Measurements from ENCODE around the gene SPR. TPM values are rescaled to one million over a fixed set of nuclear protein-coding genes. Genes with fewer than 3 reads are reported as not detected.
A peak's percentile ranks its signal among the peaks of the same experiment; 100 is the strongest.

Gene SPR
- total and polyA plus RNA-seq, 2 of the 13 experiments (the other 11 are each of a cell fraction or from before 2014, with no cell fraction given), result 34.0 to 96.0 TPM

- TF ChIP-seq ARNT2 (CRISPR knock-in tag; IDR thresholded peaks at IDR 0.05; ENCODE audit: low read depth) (no peak), KLF13 (CRISPR knock-in tag; IDR thresholded peaks at IDR 0.05) (no peak), SIN3B (IDR thresholded peaks at IDR 0.05; ENCODE audit: low read length) (no peak), GLMP (CRISPR knock-in tag; IDR thresholded peaks at IDR 0.05; ENCODE audit: borderline replicate concordance) (no peak), ZNF569 (CRISPR knock-in tag; IDR thresholded peaks at IDR 0.05; ENCODE audit: borderline replicate concordance) (no peak), ZNF644 (CRISPR knock-in tag; IDR thresholded peaks at IDR 0.05; ENCODE audit: low read depth) (peak; percentile 39; the same call in 1 of the 2 replicates), ATF5 (CRISPR knock-in tag; IDR thresholded peaks at IDR 0.05; ENCODE audit: low read depth) (no peak), HNRNPUL1 (IDR thresholded peaks at IDR 0.05; ENCODE audit: low read depth, low read length) (no peak), CAMTA2 (CRISPR knock-in tag; IDR thresholded peaks at IDR 0.05; ENCODE audit: borderline replicate concordance) (no peak), ZNF34 (CRISPR knock-in tag; IDR thresholded peaks at IDR 0.05; ENCODE audit: borderline replicate concordance) (no peak), PHF21A (CRISPR knock-in tag; IDR thresholded peaks at IDR 0.05) (no peak), ZNF564 (CRISPR knock-in tag; IDR thresholded peaks at IDR 0.05) (no peak)
- TF ChIP-seq, protein P1, sequence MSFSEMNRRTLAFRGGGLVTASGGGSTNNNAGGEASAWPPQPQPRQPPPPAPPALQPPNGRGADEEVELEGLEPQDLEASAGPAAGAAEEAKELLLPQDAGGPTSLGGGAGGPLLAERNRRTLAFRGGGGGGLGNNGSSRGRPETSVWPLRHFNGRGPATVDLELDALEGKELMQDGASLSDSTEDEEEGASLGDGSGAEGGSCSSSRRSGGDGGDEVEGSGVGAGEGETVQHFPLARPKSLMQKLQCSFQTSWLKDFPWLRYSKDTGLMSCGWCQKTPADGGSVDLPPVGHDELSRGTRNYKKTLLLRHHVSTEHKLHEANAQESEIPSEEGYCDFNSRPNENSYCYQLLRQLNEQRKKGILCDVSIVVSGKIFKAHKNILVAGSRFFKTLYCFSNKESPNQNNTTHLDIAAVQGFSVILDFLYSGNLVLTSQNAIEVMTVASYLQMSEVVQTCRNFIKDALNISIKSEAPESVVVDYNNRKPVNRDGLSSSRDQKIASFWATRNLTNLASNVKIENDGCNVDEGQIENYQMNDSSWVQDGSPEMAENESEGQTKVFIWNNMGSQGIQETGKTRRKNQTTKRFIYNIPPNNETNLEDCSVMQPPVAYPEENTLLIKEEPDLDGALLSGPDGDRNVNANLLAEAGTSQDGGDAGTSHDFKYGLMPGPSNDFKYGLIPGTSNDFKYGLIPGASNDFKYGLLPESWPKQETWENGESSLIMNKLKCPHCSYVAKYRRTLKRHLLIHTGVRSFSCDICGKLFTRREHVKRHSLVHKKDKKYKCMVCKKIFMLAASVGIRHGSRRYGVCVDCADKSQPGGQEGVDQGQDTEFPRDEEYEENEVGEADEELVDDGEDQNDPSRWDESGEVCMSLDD (CRISPR knock-in tag; IDR thresholded peaks at IDR 0.05; ENCODE audit: borderline replicate concordance), result 0 out of 2 replicates have a peak, but pooled peaks have one; percentile 43
- TF ChIP-seq, protein P2, sequence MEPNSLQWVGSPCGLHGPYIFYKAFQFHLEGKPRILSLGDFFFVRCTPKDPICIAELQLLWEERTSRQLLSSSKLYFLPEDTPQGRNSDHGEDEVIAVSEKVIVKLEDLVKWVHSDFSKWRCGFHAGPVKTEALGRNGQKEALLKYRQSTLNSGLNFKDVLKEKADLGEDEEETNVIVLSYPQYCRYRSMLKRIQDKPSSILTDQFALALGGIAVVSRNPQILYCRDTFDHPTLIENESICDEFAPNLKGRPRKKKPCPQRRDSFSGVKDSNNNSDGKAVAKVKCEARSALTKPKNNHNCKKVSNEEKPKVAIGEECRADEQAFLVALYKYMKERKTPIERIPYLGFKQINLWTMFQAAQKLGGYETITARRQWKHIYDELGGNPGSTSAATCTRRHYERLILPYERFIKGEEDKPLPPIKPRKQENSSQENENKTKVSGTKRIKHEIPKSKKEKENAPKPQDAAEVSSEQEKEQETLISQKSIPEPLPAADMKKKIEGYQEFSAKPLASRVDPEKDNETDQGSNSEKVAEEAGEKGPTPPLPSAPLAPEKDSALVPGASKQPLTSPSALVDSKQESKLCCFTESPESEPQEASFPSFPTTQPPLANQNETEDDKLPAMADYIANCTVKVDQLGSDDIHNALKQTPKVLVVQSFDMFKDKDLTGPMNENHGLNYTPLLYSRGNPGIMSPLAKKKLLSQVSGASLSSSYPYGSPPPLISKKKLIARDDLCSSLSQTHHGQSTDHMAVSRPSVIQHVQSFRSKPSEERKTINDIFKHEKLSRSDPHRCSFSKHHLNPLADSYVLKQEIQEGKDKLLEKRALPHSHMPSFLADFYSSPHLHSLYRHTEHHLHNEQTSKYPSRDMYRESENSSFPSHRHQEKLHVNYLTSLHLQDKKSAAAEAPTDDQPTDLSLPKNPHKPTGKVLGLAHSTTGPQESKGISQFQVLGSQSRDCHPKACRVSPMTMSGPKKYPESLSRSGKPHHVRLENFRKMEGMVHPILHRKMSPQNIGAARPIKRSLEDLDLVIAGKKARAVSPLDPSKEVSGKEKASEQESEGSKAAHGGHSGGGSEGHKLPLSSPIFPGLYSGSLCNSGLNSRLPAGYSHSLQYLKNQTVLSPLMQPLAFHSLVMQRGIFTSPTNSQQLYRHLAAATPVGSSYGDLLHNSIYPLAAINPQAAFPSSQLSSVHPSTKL (CRISPR knock-in tag; IDR thresholded peaks at IDR 0.05), result no peak; the same call in 1 of the 2 replicates
- TF ChIP-seq, protein P3, sequence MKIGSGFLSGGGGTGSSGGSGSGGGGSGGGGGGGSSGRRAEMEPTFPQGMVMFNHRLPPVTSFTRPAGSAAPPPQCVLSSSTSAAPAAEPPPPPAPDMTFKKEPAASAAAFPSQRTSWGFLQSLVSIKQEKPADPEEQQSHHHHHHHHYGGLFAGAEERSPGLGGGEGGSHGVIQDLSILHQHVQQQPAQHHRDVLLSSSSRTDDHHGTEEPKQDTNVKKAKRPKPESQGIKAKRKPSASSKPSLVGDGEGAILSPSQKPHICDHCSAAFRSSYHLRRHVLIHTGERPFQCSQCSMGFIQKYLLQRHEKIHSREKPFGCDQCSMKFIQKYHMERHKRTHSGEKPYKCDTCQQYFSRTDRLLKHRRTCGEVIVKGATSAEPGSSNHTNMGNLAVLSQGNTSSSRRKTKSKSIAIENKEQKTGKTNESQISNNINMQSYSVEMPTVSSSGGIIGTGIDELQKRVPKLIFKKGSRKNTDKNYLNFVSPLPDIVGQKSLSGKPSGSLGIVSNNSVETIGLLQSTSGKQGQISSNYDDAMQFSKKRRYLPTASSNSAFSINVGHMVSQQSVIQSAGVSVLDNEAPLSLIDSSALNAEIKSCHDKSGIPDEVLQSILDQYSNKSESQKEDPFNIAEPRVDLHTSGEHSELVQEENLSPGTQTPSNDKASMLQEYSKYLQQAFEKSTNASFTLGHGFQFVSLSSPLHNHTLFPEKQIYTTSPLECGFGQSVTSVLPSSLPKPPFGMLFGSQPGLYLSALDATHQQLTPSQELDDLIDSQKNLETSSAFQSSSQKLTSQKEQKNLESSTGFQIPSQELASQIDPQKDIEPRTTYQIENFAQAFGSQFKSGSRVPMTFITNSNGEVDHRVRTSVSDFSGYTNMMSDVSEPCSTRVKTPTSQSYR (CRISPR knock-in tag; IDR thresholded peaks at IDR 0.05; ENCODE audit: borderline replicate concordance), result peak; percentile 72
Measured at GRCh38 chr2:72883356-72883962, 3.7 kb upstream of the SPR start (continued).
